ENCODE results near the gene ROPN1.
"Not testable (repeated sequence)": the region's sequence is repeated elsewhere in the genome, so short reads cannot be mapped to it uniquely, and the experiment has no call there.

ROPN1 gene

GRCh38 chr3:123984350-123984749 lies 7.6 kb downstream of the ROPN1 start:
- Histone ChIP-seq H2BK5ac (ENCODE audit: low read depth, low read length, poor library complexity) (no peak overlapping the region), H3K36me3 (ENCODE audit: control insufficient read depth in 1 of 2, insufficient read depth in 2 of 2, low read length in 2 of 2) (no peaks in the 10 kb centered on the region), H3K4ac (ENCODE audit: low read depth, low read length) (no peak overlapping the region), H3K9ac (ENCODE audit: low read length) (no peak overlapping the region), H3K9me3 (ENCODE audit: insufficient read depth, low read depth, low read length) (no peaks in the 10 kb centered on the region), H3K4me3 (ENCODE audit: low read depth, low read length) (no peak overlapping the region), H3K79me2 (ENCODE audit: control insufficient read depth, insufficient read depth, low read length, poor library complexity) (no peaks in the 10 kb centered on the region), H3K79me1 (ENCODE audit: low read length) (no peaks in the 10 kb centered on the region), H4K8ac (ENCODE audit: low read depth, low read length) (no peak overlapping the region), H3K4me2 (ENCODE audit: low read length) (no peak overlapping the region), H2AFZ (ENCODE audit: insufficient read depth, low read length, poor library complexity) (no peak overlapping the region), H4K12ac (ENCODE audit: low read depth, low read length) (no peak overlapping the region), H2BK120ac (ENCODE audit: insufficient read depth, low read length, poor library complexity) (no peak overlapping the region), H3K14ac (ENCODE audit: low read length) (no peak overlapping the region), H3K27ac (ENCODE audit: low read depth, low read length) (no peak overlapping the region), H3K18ac (ENCODE audit: low read length) (no peak overlapping the region), H2AK5ac (ENCODE audit: low read length) (no peak overlapping the region), H3K23ac (ENCODE audit: low read length) (no peak overlapping the region), H4K91ac (ENCODE audit: low read depth, low read length) (no peak overlapping the region), H2BK12ac (ENCODE audit: low read length) (no peak overlapping the region), H3K4me1 (ENCODE audit: control insufficient read depth in 1 of 2, insufficient read depth in 2 of 2, low read length in 2 of 2) (no peaks in the 10 kb centered on the region), H3K27me3 (ENCODE audit: insufficient read depth, low read length) (no peaks in the 10 kb centered on the region)
- 100% methylated on average over 1 of the region's 1 CpG for WGBS (ENCODE audit: extremely low coverage, insufficient coverage, insufficient read length)
- no peak for DNase-seq

- H2AFZ ChIP-seq (ENCODE audit: insufficient read depth, low read length, poor library complexity); DNase-seq; H3K36me3 ChIP-seq (ENCODE audit: control insufficient read depth in 1 of 2, insufficient read depth in 2 of 2, low read length in 2 of 2); H4K8ac ChIP-seq (ENCODE audit: low read depth, low read length); H3K4me1 ChIP-seq (ENCODE audit: control insufficient read depth in 1 of 2, insufficient read depth in 2 of 2, low read length in 2 of 2); H3K14ac ChIP-seq (ENCODE audit: low read length); H2BK120ac ChIP-seq (ENCODE audit: insufficient read depth, low read length, poor library complexity); H3K27me3 ChIP-seq (ENCODE audit: insufficient read depth, low read length); H2BK5ac ChIP-seq (ENCODE audit: low read depth, low read length, poor library complexity); H3K23ac ChIP-seq (ENCODE audit: low read length); H2BK12ac ChIP-seq (ENCODE audit: low read length); H3K79me2 ChIP-seq (ENCODE audit: control insufficient read depth, insufficient read depth, low read length, poor library complexity); H2AK5ac ChIP-seq (ENCODE audit: low read length); H3K27ac ChIP-seq (ENCODE audit: low read depth, low read length); H3K79me1 ChIP-seq (ENCODE audit: low read length); H3K9me3 ChIP-seq (ENCODE audit: insufficient read depth, low read depth, low read length); H3K4me3 ChIP-seq (ENCODE audit: low read depth, low read length); H3K4ac ChIP-seq (ENCODE audit: low read depth, low read length); H4K12ac ChIP-seq (ENCODE audit: low read depth, low read length); H3K9ac ChIP-seq (ENCODE audit: low read length); H4K91ac ChIP-seq (ENCODE audit: low read depth, low read length); H3K18ac ChIP-seq (ENCODE audit: low read length); H3K4me2 ChIP-seq (ENCODE audit: low read length): not testable (repeated sequence)
- WGBS (ENCODE audit: extremely low coverage, insufficient coverage, insufficient read length): no CpG with 5 or more reads among the region's 4 CpGs
These were observed 10.6 kb downstream of the ROPN1 start for GRCh38 chr3:123981317-123981716.

- no peak overlapping the region for H3K4me3 ChIP-seq (ENCODE audit: low read depth, low read length)
These were observed 11.4 kb downstream of the ROPN1 start for GRCh38 chr3:123980539-123980938.

GRCh38 chr3:123979525-123980501 lies 12.1 kb downstream of the ROPN1 start:
- H3K4ac ChIP-seq (ENCODE audit: low read depth, low read length); H4K91ac ChIP-seq (ENCODE audit: low read depth, low read length); H4K12ac ChIP-seq (ENCODE audit: low read depth, low read length); H2BK120ac ChIP-seq (ENCODE audit: insufficient read depth, low read length, poor library complexity); H3K36me3 ChIP-seq (ENCODE audit: control insufficient read depth in 1 of 2, insufficient read depth in 2 of 2, low read length in 2 of 2); H2BK12ac ChIP-seq (ENCODE audit: low read length); H3K27ac ChIP-seq (ENCODE audit: low read depth, low read length); H3K27me3 ChIP-seq (ENCODE audit: insufficient read depth, low read length); H3K4me1 ChIP-seq (ENCODE audit: control insufficient read depth in 1 of 2, insufficient read depth in 2 of 2, low read length in 2 of 2); H4K8ac ChIP-seq (ENCODE audit: low read depth, low read length); H3K18ac ChIP-seq (ENCODE audit: low read length); H3K79me2 ChIP-seq (ENCODE audit: control insufficient read depth, insufficient read depth, low read length, poor library complexity); H2AK5ac ChIP-seq (ENCODE audit: low read length); H3K9ac ChIP-seq (ENCODE audit: low read length); H2BK5ac ChIP-seq (ENCODE audit: low read depth, low read length, poor library complexity); H3K14ac ChIP-seq (ENCODE audit: low read length); H3K9me3 ChIP-seq (ENCODE audit: insufficient read depth, low read depth, low read length); H3K4me3 ChIP-seq (ENCODE audit: low read depth, low read length); H2AFZ ChIP-seq (ENCODE audit: insufficient read depth, low read length, poor library complexity); H3K79me1 ChIP-seq (ENCODE audit: low read length); H3K23ac ChIP-seq (ENCODE audit: low read length): not testable (repeated sequence)
- DNase-seq: peak in 1 of 2 donors; percentile 51
- no CpG with 5 or more reads among the region's 29 CpGs for WGBS (ENCODE audit: extremely low coverage, insufficient coverage, insufficient read length)
- H3K4me2 ChIP-seq (ENCODE audit: low read length): peak overlapping the region; percentile 40

More at GRCh38 chr3:123980539-123980938, 11.4 kb downstream of the ROPN1 start:
- H2AK5ac ChIP-seq (ENCODE audit: low read length): no peak overlapping the region
- no peak overlapping the region for H3K9ac ChIP-seq (ENCODE audit: low read length)
- H4K8ac ChIP-seq (ENCODE audit: low read depth, low read length): no peak overlapping the region
- H4K12ac ChIP-seq (ENCODE audit: low read depth, low read length): no peak overlapping the region
- H2BK5ac ChIP-seq (ENCODE audit: low read depth, low read length, poor library complexity): no peak overlapping the region
- no peaks in the 10 kb centered on the region for H3K79me2 ChIP-seq (ENCODE audit: control insufficient read depth, insufficient read depth, low read length, poor library complexity)
- H3K27me3 ChIP-seq (ENCODE audit: insufficient read depth, low read length): no peaks in the 10 kb centered on the region
- H3K18ac ChIP-seq (ENCODE audit: low read length): no peak overlapping the region
- no peak overlapping the region for H3K4me2 ChIP-seq (ENCODE audit: low read length)
- H2AFZ ChIP-seq (ENCODE audit: insufficient read depth, low read length, poor library complexity): no peak overlapping the region
- WGBS (ENCODE audit: extremely low coverage, insufficient coverage, insufficient read length): no CpG with 5 or more reads among the region's 4 CpGs
- H3K27ac ChIP-seq (ENCODE audit: low read depth, low read length): no peak overlapping the region
- H3K36me3 ChIP-seq (ENCODE audit: control insufficient read depth in 1 of 2, insufficient read depth in 2 of 2, low read length in 2 of 2): no peaks in the 10 kb centered on the region
- no peaks in the 10 kb centered on the region for H3K9me3 ChIP-seq (ENCODE audit: insufficient read depth, low read depth, low read length)
- DNase-seq: no peak
- H3K23ac ChIP-seq (ENCODE audit: low read length): no peak overlapping the region
- no peaks in the 10 kb centered on the region for H3K79me1 ChIP-seq (ENCODE audit: low read length)
- no peak overlapping the region for H2BK12ac ChIP-seq (ENCODE audit: low read length)
- H3K4me1 ChIP-seq (ENCODE audit: control insufficient read depth in 1 of 2, insufficient read depth in 2 of 2, low read length in 2 of 2): no peaks in the 10 kb centered on the region
- H3K14ac ChIP-seq (ENCODE audit: low read length): no peak overlapping the region
- no peak overlapping the region for H3K4ac ChIP-seq (ENCODE audit: low read depth, low read length)
- no peak overlapping the region for H2BK120ac ChIP-seq (ENCODE audit: insufficient read depth, low read length, poor library complexity)
- H4K91ac ChIP-seq (ENCODE audit: low read depth, low read length): no peak overlapping the region
